Measurements from ENCODE around the gene KRTAP21-2. TPM values are rescaled to one million over a fixed set of nuclear protein-coding genes. Genes with fewer than 3 reads are reported as not detected.

The KRTAP21-2 gene
- total RNA-seq, 1 experiment from 2014 or later, result not detected

DNA sequence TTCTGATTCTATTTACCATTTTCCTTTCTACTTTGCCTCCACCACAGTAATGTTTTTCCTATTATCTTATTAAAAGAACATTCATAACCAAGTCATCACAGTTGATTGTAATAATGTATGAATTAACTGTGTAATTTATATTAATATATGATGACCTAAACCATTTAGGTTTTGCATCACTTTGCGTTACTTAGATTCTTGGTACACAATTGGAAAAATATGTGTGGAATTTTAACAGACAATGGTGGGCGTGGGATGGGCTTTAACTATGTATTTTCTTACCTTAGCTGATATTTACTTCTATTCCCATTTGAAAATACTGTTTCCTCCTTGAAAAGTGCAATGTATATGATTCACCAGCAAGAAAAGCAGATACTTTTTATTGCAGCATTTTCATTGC lies 32.1 kb downstream of the KRTAP21-2 start:
- no peak overlapping the region for H3K4me3 ChIP-seq
- H3K4me1 ChIP-seq (replicated peaks), result peaks cover 64% of the 10 kb centered on the region
- H3K9me3 ChIP-seq (replicated peaks), result no peaks in the 10 kb centered on the region
- no peaks in the 10 kb centered on the region for H3K36me3 ChIP-seq
- peak; percentile 46 to 59 for DNase-seq (ENCODE audit: low read depth in 1 of 2, low spot score in 2 of 2)
- H3K27me3 ChIP-seq (replicated peaks), result no peaks in the 10 kb centered on the region
- peak overlapping the region; percentile 97 for H3K27ac ChIP-seq

DNA sequence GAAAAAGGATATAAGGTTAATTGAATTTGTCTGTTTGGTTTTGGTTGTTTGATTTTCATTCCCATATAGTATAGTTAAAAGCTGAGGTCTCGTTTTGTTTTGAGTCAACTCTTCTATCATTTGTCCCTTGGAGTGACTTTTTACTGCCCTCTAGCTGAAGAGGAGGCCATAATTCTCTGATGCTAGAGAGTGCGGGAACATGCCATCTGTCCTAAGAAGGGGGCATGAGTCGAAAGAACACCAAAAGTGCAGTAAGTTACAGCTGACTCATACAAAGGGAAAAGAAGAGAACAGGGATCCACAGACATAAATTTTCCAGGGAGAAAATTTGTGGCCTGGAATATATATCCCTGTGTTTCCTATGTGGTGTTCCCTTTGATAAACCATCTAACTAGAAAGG lies 32.6 kb downstream of the KRTAP21-2 start:
- peak in 1 of 2 experiments; percentile 70 for DNase-seq (ENCODE audit: low read depth in 1 of 2, low spot score in 2 of 2)
- Histone ChIP-seq H3K9me3 (replicated peaks) (no peaks in the 10 kb centered on the region), H3K27me3 (replicated peaks) (no peaks in the 10 kb centered on the region), H3K27ac (peak overlapping the region; percentile 97), H3K36me3 (no peaks in the 10 kb centered on the region), H3K4me3 (no peak overlapping the region), H3K4me1 (replicated peaks) (peaks cover 64% of the 10 kb centered on the region)

DNA sequence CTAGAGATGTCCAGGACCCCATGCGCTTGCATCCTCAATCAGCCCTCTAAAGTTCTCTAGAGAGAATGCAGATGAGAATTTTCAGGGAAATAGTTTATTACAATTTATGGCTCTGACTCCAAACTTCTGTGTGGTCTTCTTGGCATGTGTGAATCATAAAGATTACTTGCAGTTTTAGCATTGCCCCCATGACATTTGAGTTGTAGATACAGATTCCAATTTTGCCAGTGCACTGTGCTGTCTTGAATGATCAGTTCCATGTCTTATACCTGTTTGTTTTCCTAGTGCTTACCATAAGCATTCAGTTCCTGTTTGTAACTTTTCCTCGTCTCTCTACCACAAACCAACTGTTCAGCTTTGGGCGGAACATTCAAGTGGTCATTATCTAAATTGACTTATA lies 33.3 kb downstream of the KRTAP21-2 start:
- Histone ChIP-seq H3K27me3 (replicated peaks) (no peaks in the 10 kb centered on the region), H3K4me1 (replicated peaks) (peaks cover 59% of the 10 kb centered on the region), H3K27ac (peak overlapping the region; percentile 97), H3K9me3 (replicated peaks) (no peaks in the 10 kb centered on the region), H3K4me3 (no peak overlapping the region), H3K36me3 (no peaks in the 10 kb centered on the region)
- peak; percentile 62 to 86 for DNase-seq (ENCODE audit: low read depth in 1 of 2, low spot score in 2 of 2)

DNA sequence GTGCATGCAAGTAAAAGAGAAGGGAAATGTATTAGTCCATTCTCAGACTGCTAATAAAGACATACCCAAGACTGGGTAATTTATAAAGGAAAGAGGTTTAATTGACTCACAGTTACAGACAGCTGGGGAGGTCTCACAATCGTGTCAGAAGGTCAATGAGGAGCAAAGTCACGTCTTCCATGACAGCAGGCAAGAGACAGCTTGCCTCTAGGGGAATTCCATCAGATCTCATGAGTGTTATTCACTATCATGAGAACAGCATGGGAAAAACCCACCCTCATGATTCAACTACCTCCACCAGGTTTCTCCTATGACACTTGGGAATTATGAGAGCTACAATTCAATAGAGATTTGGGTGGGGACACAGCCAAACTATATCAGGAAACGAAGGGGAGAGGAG lies 36.6 kb downstream of the KRTAP21-2 start:
- no peaks in the 10 kb centered on the region for H3K27me3 ChIP-seq (replicated peaks)
- peaks cover 29% of the 10 kb centered on the region for H3K4me1 ChIP-seq (replicated peaks)
- H3K9me3 ChIP-seq (replicated peaks), result no peaks in the 10 kb centered on the region
- H3K4me3 ChIP-seq, result no peak overlapping the region
- no peaks in the 10 kb centered on the region for H3K36me3 ChIP-seq
- DNase-seq (ENCODE audit: low read depth in 1 of 2, low spot score in 2 of 2), result no peak
- H3K27ac ChIP-seq, result no peak overlapping the region

DNA sequence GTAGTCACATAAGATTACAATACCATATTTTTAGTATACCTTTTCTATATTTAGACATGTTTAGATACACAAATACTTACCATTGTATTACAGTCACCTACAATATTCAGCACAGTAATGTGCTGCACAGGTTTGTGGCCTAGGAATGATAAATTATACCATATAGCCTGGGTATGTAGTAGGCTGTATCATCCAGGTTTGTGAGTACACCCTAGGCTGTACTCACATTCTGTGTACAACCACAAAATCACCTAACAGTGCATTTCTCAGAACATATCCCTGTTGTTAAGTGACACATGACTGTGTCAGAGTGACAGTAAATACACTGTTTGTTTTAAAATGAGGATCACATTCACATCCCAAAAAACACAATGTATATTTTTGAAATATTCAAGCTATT lies 39.6 kb downstream of the KRTAP21-2 start:
- no peak for DNase-seq (ENCODE audit: low read depth in 1 of 2, low spot score in 2 of 2)
- Histone ChIP-seq H3K36me3 (no peaks in the 10 kb centered on the region), H3K9me3 (replicated peaks) (no peaks in the 10 kb centered on the region)

More for the DNA sequence above, 39.6 kb downstream of the KRTAP21-2 start:
- H3K4me3 ChIP-seq, result no peak overlapping the region
- no peak overlapping the region for H3K27ac ChIP-seq
- H3K4me1 ChIP-seq (replicated peaks), result 0 out of 2 replicates have a peak, but pooled peaks cover 5% of the 10 kb centered on the region
- no peaks in the 10 kb centered on the region for H3K27me3 ChIP-seq (replicated peaks)

Other genes with a start within 250 kb of the KRTAP21-2 start
- not detected in 2 replicates for gene KRTAP19-5, start 245.1 kb downstream of the KRTAP21-2 start, total RNA-seq (2014; rRNA removed; shearing (Covaris generic))
- not detected in 2 replicates for gene KRTAP19-6, start 205.4 kb downstream of the KRTAP21-2 start, total RNA-seq (2014; rRNA removed; shearing (Covaris generic))
- not detected in 2 replicates for gene KRTAP19-7, start 185.9 kb downstream of the KRTAP21-2 start, total RNA-seq (2014; rRNA removed; shearing (Covaris generic))
- gene KRTAP22-2, start 156.9 kb downstream of the KRTAP21-2 start, total RNA-seq (2014; rRNA removed; shearing (Covaris generic)), result not detected in 2 replicates
- gene KRTAP6-3, start 154.8 kb downstream of the KRTAP21-2 start, total RNA-seq (2014; rRNA removed; shearing (Covaris generic)), result not detected in 2 replicates
- not detected in 2 replicates for gene KRTAP6-2, start 148.4 kb downstream of the KRTAP21-2 start, total RNA-seq (2014; rRNA removed; shearing (Covaris generic))
- not detected in 2 replicates for gene KRTAP22-1, start 146.2 kb downstream of the KRTAP21-2 start, total RNA-seq (2014; rRNA removed; shearing (Covaris generic))
- gene KRTAP6-1, start 133.3 kb downstream of the KRTAP21-2 start, total RNA-seq (2014; rRNA removed; shearing (Covaris generic)), result not detected in 2 replicates
- gene KRTAP20-1, start 130.8 kb downstream of the KRTAP21-2 start, total RNA-seq (2014; rRNA removed; shearing (Covaris generic)), result not detected in 2 replicates
- gene KRTAP20-4, start 126.6 kb downstream of the KRTAP21-2 start, total RNA-seq (2014; rRNA removed; shearing (Covaris generic)), result not detected in 2 replicates
- not detected in 2 replicates for gene KRTAP20-2, start 112.1 kb downstream of the KRTAP21-2 start, total RNA-seq (2014; rRNA removed; shearing (Covaris generic))
- gene KRTAP20-3, start 104.4 kb downstream of the KRTAP21-2 start, total RNA-seq (2014; rRNA removed; shearing (Covaris generic)), result not detected in 2 replicates
- not detected in 2 replicates for gene KRTAP21-3, start 28.5 kb downstream of the KRTAP21-2 start, total RNA-seq (2014; rRNA removed; shearing (Covaris generic))
- not detected in 2 replicates for gene KRTAP21-1, start 8.2 kb upstream of the KRTAP21-2 start, total RNA-seq (2014; rRNA removed; shearing (Covaris generic))
- gene KRTAP8-1, start 66.0 kb upstream of the KRTAP21-2 start, total RNA-seq (2014; rRNA removed; shearing (Covaris generic)), result not detected in 2 replicates
- gene KRTAP7-1, start 82.5 kb upstream of the KRTAP21-2 start, total RNA-seq (2014; rRNA removed; shearing (Covaris generic)), result not detected in 2 replicates
- gene KRTAP11-1, start 134.3 kb upstream of the KRTAP21-2 start, total RNA-seq (2014; rRNA removed; shearing (Covaris generic)), result not detected in 2 replicates

Data from SJSA1 (cell line).